GM12878 (cell line): ENCODE results near the gene DCAF11. TPM values are rescaled to one million over a fixed set of nuclear protein-coding genes. Genes with fewer than 3 reads are reported as not detected.

ENCODE experiments used
- ATAC-seq: fragments of 200-7000 bp; cut with Tn5 transposase; 3 replicates; pipeline ENCODE4 v1.9.1; 2020; ENCODE audit warnings: mild to moderate bottlenecking, moderate library complexity
- BruUV-seq: library from RNA; stranded (reverse); fragments of 400-500 nt; replicated peaks from 2 replicates; lab custom pipeline; 2021; lab: Mats Ljungman, UMichigan
- CTCF ChIA-PET: fragments of 300-600 bp; sonication (Branson Sonifier 250); formaldehyde crosslinking; extraction: SDS; loops from one replicate; lab custom pipeline; 2021; ENCODE audit warnings: inconsistent platforms; lab: Yijun Ruan, JAX
- POLR2A ChIA-PET: fragments of 350-600 bp; formaldehyde crosslinking; extraction: SDS; loops from one replicate; lab custom pipeline; 2021; ENCODE audit warnings: inconsistent platforms; lab: Charles Lee
- RAD21 ChIA-PET: fragments of 300-600 bp; sonication (Branson Sonifier 250); formaldehyde crosslinking; loops from one replicate; lab custom pipeline; 2023; ENCODE audit warnings: antibody characterized with exemption; ENCODE audit not compliant: unreplicated experiment; lab: Charles Lee
- SMC1A ChIA-PET: fragments of 300-600 bp; sonication (Branson Sonifier 250); formaldehyde crosslinking; loops from one replicate; lab custom pipeline; 2023; ENCODE audit not compliant: unreplicated experiment, uncharacterized antibody; lab: Charles Lee
- DNase-seq: peaks from one replicate; pipeline ENCODE4 v3.0.0-alpha.2; 2011; ENCODE audit warnings: low read depth, low spot score
- FAIRE-seq: peaks from 3 replicates; lab custom pipeline; 2011; peaks lifted over from hg19 to GRCh38; lab: Jason Lieb, UNC
- H2AFZ ChIP-seq: 2 replicates; pipeline ENCODE4 v1.6.0; 2011; ENCODE audit warnings: low read depth, low read length, control low read depth; ENCODE audit not compliant: control insufficient read depth
- H3K27ac ChIP-seq: 2 replicates; pipeline ENCODE4 v1.5.1; 2011; ENCODE audit warnings: control low read depth; ENCODE audit not compliant: control insufficient read depth, insufficient read depth
- H3K27me3 ChIP-seq, 2 experiments: replicated peaks in 1 of 2; 2 replicates each; pipeline versions ENCODE4 v1.6.0 to v1.6.1; 2011; ENCODE audit warnings: low read length in 1 of 2; ENCODE audit not compliant: control insufficient read depth in 2 of 2, insufficient read depth in 2 of 2
- H3K36me3 ChIP-seq, 2 experiments: 2 replicates each; pipeline ENCODE4 v1.5.1; 2011; ENCODE audit warnings: low read length in 1 of 2; ENCODE audit not compliant: control insufficient read depth in 2 of 2, insufficient read depth in 2 of 2
- H3K4me1 ChIP-seq: 2 replicates; pipeline ENCODE4 v1.6.1; 2011; ENCODE audit warnings: mild to moderate bottlenecking, low read length, moderate library complexity, mixed read lengths; ENCODE audit not compliant: control insufficient read depth, insufficient read depth
- H3K4me2 ChIP-seq: 2 replicates; pipeline ENCODE4 v1.6.0; 2011; ENCODE audit warnings: control low read depth; ENCODE audit not compliant: control insufficient read depth, insufficient read depth
- H3K4me3 ChIP-seq: fragments of 200-600 bp; sonication (generic); 2 replicates; pipeline ENCODE4 v1.5.1; 2016
- H3K79me2 ChIP-seq: 2 replicates; pipeline ENCODE4 v1.6.0; 2011; ENCODE audit warnings: low read length; ENCODE audit not compliant: control insufficient read depth, insufficient read depth
- H3K9ac ChIP-seq: 2 replicates; pipeline ENCODE4 v1.8.0; 2011; ENCODE audit warnings: low read length, control low read depth, mixed read lengths; ENCODE audit not compliant: control insufficient read depth, insufficient read depth
- H3K9me3 ChIP-seq: replicated peaks from 3 replicates; pipeline ENCODE4 v1.5.1; 2011; ENCODE audit warnings: mild to moderate bottlenecking, low read length; ENCODE audit not compliant: control insufficient read depth, insufficient read depth
- H4K20me1 ChIP-seq: 2 replicates; pipeline ENCODE4 v1.6.0; 2011; ENCODE audit not compliant: control insufficient read depth, insufficient read depth
- CBX5 ChIP-seq: sonication (generic); IDR thresholded peaks from 2 replicates; pipeline ENCODE4 v1.6.1; 2016; ENCODE audit warnings: low read depth, moderate library complexity, mild to moderate bottlenecking, inconsistent platforms
- E4F1 ChIP-seq: fragments of 450-650 bp; IDR thresholded peaks from 2 replicates; pipeline ENCODE4 v1.6.1; 2018; ENCODE audit warnings: borderline replicate concordance, mild to moderate bottlenecking; ENCODE audit not compliant: partially characterized antibody
- ESRRA ChIP-seq: IDR thresholded peaks from 2 replicates; pipeline ENCODE4 v1.6.1; 2012; ENCODE audit warnings: mild to moderate bottlenecking, low read length, improper control_type of control experiment
- HDAC6 ChIP-seq: fragments of 200-600 bp; sonication (generic); IDR thresholded peaks from one replicate; pipeline ENCODE4 v1.8.0; 2017; ENCODE audit warnings: antibody characterized with exemption; ENCODE audit not compliant: unreplicated experiment
- HDGF ChIP-seq: fragments of 450-650 bp; IDR thresholded peaks from 2 replicates; pipeline ENCODE4 v1.6.1; 2016; ENCODE audit warnings: antibody characterized with exemption
- JUND ChIP-seq: IDR thresholded peaks from 2 replicates; pipeline ENCODE4 v1.6.1; 2012; ENCODE audit warnings: low read depth, mild to moderate bottlenecking, low read length, improper control_type of control experiment, moderate library complexity
- NR2C1 ChIP-seq: fragments of 450-650 bp; IDR thresholded peaks from 2 replicates; pipeline ENCODE4 v1.6.1; 2017; ENCODE audit warnings: antibody characterized with exemption, mild to moderate bottlenecking, moderate library complexity
- POLR2AphosphoS5 ChIP-seq: IDR thresholded peaks from 2 replicates; pipeline ENCODE4 v1.6.1; 2011; ENCODE audit warnings: mild to moderate bottlenecking, low read length, inconsistent platforms
- RELB ChIP-seq: fragments of 450-650 bp; IDR thresholded peaks from 2 replicates; pipeline ENCODE4 v1.6.1; 2017; ENCODE audit warnings: low read depth, mild to moderate bottlenecking, moderate library complexity
- SRF ChIP-seq, 2 experiments: IDR thresholded peaks; 2 replicates each; pipeline ENCODE4 v1.6.1; 2011; ENCODE audit warnings: low read depth in 2 of 2, low read length in 2 of 2, mild to moderate bottlenecking in 1 of 2, moderate library complexity in 1 of 2
- TCF7 ChIP-seq: IDR thresholded peaks from 2 replicates; pipeline ENCODE4 v1.6.1; 2014; ENCODE audit warnings: antibody characterized with exemption, borderline replicate concordance
- WGBS: methylation state at CpG from one replicate; pipeline ENCODE4 v1.1.6; 2016; ENCODE audit warnings: low lambda C conversion rate; ENCODE audit not compliant: insufficient replicate concordance, insufficient coverage; ENCODE audit errors: missing lambda C conversion rate; 5-methylcytosine and 5-hydroxymethylcytosine counted together
- in situ Hi-C: fragments of 300-500 bp; cut with MboI; formaldehyde crosslinking; loops from 9 replicates; pipeline ENCODE4 v1.14.3; 2018; ENCODE audit warnings: mixed read lengths
- intact Hi-C: fragments of 100-400 bp; cut with micrococcal nuclease; formaldehyde crosslinking; loops from one replicate; pipeline ENCODE4 v1.14.2; 2022; ENCODE audit not compliant: unreplicated experiment
- polyA plus RNA-seq, 11 experiments: library from polyadenylated mRNA; depleted of rRNA in 4 of 11; unstranded in 6 of 11; stranded (reverse) in 5 of 11; fragments of >200 nt; fragmentation: Nextera tagmentation in 4 of 11; fragmentation: Illumina TruSeq in 1 of 11; extraction: Ambion mirVana in 4 of 11; extraction: Trizol in 1 of 11; gene quantifications; 1 replicate in 1 of 11; 2 replicates in 10 of 11; pipeline versions ENCODE4 v1.2.1 to v1.2.3, GENCODE V29; 2011 to 2016; ENCODE audit warnings: inconsistent platforms in 2 of 11, missing spikeins in 2 of 11, low read depth in 1 of 11
- total RNA-seq, 4 experiments: library from RNA; depleted of rRNA in 3 of 4; stranded (reverse); fragments of >200 nt in 3 of 4; fragmentation: Illumina TruSeq in 1 of 4; extraction: Trizol in 1 of 4; gene quantifications; 2 replicates each; pipeline versions ENCODE4 v1.2.1 to v1.2.3, GENCODE V29; 2013 to 2021
- TF ChIP-seq, protein P1 (sequence below): fragments of 150-350 bp; IDR thresholded peaks from 2 replicates; pipeline ENCODE4 v1.6.1; 2016; ENCODE audit warnings: low read depth, low read length

The DCAF11 gene
- total and polyA plus RNA-seq, 10 of the 15 experiments (the other 5 are each of a cell fraction or from before 2014, with no cell fraction given): 13.4 to 91.2 (median 68.7) TPM

GRCh38 chr14:24145219-24145618, 30.6 kb downstream of the DCAF11 start:
- intact Hi-C loops: loop anchor here (5.0 kb wide), 1 partner anchor 152 kb away; the partner anchor contains the start of genes DHRS1 and NOP9
- ChIA-PET POLR2A (interaction anchor here (0.5 to 5.8 kb wide), 12 partner anchors 9 to 176 kb away, joined by 3 to 99 read pairs (median 18); partner anchors contain the start of genes CHMP4A, DCAF11, IPO4 and IRF9), RAD21 (interaction anchor here (0.9 to 3.9 kb wide), 6 partner anchors 8 to 83 kb away, joined by 3 to 37 read pairs (median 28); partner anchors contain the start of genes DCAF11, IRF9, NRL and PCK2), CTCF (interaction anchor here (1.1 to 8.2 kb wide), 11 partner anchors 16 to 287 kb away, joined by 3 to 63 read pairs (median 6); partner anchors contain the start of genes CHMP4A, CIDEB, DCAF11 and IRF9), SMC1A (interaction anchor here (0.9 to 4.8 kb wide), 9 partner anchors 9 to 97 kb away, joined by 3 to 54 read pairs (median 18); partner anchors contain the start of genes DCAF11, IRF9, NRL and PCK2)
- FAIRE-seq (no peak), ATAC-seq (no peak), DNase-seq (no peak)
- Histone ChIP-seq H3K9ac (peak overlapping the region; percentile 88), H3K9me3 (no peaks in the 10 kb centered on the region), H3K4me1 (peaks cover 14% of the 10 kb centered on the region), H2AFZ (no peak overlapping the region), H3K36me3 (peaks cover 7 to 35% of the 10 kb centered on the region in 2 experiments), H3K4me2 (peak overlapping the region; percentile 88), H3K27me3 (no peaks in the 10 kb centered on the region), H3K27ac (peak overlapping the region; percentile 94), H3K4me3 (peak overlapping the region; percentile 82), H4K20me1 (no peaks in the 10 kb centered on the region), H3K79me2 (peaks cover 70% of the 10 kb centered on the region)
- WGBS: 68% methylated on average over 2 of the region's 2 CpGs
- TF ChIP-seq HDGF (no peak), NR2C1 (no peak), TCF7 (no peak), ESRRA (no peak), RELB (no peak), E4F1 (no peak), POLR2AphosphoS5 (no peak), HDAC6 (no peak), SRF (IDR thresholded peaks at IDR 0.05; ENCODE audit: low read depth in 2 of 2, low read length in 2 of 2) (no peak), JUND (no peak), CBX5 (no peak)
- TF ChIP-seq, protein P1, sequence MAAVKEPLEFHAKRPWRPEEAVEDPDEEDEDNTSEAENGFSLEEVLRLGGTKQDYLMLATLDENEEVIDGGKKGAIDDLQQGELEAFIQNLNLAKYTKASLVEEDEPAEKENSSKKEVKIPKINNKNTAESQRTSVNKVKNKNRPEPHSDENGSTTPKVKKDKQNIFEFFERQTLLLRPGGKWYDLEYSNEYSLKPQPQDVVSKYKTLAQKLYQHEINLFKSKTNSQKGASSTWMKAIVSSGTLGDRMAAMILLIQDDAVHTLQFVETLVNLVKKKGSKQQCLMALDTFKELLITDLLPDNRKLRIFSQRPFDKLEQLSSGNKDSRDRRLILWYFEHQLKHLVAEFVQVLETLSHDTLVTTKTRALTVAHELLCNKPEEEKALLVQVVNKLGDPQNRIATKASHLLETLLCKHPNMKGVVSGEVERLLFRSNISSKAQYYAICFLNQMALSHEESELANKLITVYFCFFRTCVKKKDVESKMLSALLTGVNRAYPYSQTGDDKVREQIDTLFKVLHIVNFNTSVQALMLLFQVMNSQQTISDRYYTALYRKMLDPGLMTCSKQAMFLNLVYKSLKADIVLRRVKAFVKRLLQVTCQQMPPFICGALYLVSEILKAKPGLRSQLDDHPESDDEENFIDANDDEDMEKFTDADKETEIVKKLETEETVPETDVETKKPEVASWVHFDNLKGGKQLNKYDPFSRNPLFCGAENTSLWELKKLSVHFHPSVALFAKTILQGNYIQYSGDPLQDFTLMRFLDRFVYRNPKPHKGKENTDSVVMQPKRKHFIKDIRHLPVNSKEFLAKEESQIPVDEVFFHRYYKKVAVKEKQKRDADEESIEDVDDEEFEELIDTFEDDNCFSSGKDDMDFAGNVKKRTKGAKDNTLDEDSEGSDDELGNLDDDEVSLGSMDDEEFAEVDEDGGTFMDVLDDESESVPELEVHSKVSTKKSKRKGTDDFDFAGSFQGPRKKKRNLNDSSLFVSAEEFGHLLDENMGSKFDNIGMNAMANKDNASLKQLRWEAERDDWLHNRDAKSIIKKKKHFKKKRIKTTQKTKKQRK: no peak
- BruUV-seq: no TSS peak
- in situ Hi-C loops: no loop called here
